ENCODE data around the gene SH3TC2.
A peak's percentile ranks its signal among the peaks of the same experiment; 100 is the strongest.

The SH3TC2 gene

DNA sequence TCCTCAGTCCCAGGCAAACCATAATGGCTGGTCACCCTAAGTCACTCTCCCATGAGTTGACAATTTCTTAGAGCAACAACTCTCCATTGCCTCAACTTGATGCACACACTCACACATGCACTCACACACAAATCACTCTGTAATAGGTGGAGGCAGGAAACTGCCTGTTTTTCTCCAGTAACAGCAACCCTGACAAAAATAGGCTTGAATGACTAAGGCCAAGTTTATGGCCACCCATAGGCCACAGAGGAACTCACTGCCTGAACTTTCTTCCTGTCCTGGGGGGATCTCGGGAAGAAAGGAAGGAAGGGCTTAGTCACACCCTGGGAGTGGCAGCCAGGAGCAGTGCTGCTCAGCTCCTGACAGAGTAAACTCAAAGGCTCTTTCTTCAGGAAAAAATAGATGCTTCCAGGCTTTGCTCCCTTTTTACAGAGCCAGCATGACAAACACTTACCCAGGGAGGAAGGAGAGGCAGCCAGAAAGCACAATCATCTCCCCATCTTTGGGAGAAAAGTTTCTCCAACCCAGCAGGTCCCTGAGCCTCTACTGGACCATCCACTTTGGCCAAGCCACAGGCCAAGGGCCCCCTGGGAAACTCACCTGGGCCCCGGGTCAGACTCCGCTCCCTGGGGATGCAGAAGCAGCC, 368 bp downstream of the SH3TC2 start:
- no peak overlapping the region for H3K4me3 ChIP-seq (replicated peaks; ENCODE audit: low read depth, low read length)
- peak; percentile 82 for DNase-seq (ENCODE audit: extremely low read depth, low read depth)
- TF ChIP-seq, protein P1, sequence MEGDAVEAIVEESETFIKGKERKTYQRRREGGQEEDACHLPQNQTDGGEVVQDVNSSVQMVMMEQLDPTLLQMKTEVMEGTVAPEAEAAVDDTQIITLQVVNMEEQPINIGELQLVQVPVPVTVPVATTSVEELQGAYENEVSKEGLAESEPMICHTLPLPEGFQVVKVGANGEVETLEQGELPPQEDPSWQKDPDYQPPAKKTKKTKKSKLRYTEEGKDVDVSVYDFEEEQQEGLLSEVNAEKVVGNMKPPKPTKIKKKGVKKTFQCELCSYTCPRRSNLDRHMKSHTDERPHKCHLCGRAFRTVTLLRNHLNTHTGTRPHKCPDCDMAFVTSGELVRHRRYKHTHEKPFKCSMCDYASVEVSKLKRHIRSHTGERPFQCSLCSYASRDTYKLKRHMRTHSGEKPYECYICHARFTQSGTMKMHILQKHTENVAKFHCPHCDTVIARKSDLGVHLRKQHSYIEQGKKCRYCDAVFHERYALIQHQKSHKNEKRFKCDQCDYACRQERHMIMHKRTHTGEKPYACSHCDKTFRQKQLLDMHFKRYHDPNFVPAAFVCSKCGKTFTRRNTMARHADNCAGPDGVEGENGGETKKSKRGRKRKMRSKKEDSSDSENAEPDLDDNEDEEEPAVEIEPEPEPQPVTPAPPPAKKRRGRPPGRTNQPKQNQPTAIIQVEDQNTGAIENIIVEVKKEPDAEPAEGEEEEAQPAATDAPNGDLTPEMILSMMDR (IDR thresholded peaks at IDR 0.05; ENCODE audit: low read depth, low read length, missing control alignments) = no peak

DNA sequence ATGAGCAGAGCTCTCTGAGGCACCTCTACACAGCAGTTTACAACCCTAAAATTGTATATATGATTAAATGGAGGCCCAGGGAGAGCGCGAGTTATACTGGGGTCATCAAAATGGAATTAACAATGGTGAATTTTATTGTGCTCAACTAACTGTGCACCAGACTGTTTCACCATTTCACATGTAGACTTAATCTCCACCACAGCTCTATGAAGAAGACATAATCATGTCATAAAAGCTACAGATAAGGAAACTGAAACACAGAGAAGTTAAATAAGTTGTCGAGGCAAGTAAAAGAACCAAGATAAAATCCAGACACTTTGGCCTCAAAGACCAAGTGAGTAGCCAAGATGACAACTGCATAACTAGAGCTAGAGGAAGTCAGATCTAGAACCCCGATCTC, 1.5 kb downstream of the SH3TC2 start:
- TF ChIP-seq, protein P1 (IDR thresholded peaks at IDR 0.05; ENCODE audit: low read depth, low read length, missing control alignments) = no peak
- no peak overlapping the region for H3K4me3 ChIP-seq (replicated peaks; ENCODE audit: low read depth, low read length)
- no peak for DNase-seq (ENCODE audit: extremely low read depth, low read depth)

DNA sequence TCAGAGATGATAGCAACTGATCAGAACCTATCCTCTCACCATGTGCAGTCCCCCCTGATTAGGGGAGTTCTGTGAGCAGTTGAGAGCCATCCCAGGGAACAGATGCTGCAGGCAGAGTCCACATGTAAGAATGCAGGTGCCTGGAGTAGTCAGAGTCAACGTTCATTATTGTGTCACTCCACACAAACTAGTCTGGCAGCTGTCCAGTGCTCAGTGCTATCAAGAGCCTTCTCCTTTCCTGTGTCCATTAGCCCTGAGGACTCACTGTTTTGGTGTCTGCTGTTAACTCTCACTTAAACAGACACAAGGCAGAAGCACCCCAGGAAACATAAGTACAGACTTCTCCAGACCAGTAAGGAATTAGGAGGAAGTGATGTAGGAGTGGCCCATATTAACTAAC, 2.5 kb downstream of the SH3TC2 start:
- no peak overlapping the region for H3K4me3 ChIP-seq (replicated peaks; ENCODE audit: low read depth, low read length)
- DNase-seq (ENCODE audit: extremely low read depth, low read depth) = no peak
- TF ChIP-seq, protein P1 (IDR thresholded peaks at IDR 0.05; ENCODE audit: low read depth, low read length, missing control alignments) = no peak

DNA sequence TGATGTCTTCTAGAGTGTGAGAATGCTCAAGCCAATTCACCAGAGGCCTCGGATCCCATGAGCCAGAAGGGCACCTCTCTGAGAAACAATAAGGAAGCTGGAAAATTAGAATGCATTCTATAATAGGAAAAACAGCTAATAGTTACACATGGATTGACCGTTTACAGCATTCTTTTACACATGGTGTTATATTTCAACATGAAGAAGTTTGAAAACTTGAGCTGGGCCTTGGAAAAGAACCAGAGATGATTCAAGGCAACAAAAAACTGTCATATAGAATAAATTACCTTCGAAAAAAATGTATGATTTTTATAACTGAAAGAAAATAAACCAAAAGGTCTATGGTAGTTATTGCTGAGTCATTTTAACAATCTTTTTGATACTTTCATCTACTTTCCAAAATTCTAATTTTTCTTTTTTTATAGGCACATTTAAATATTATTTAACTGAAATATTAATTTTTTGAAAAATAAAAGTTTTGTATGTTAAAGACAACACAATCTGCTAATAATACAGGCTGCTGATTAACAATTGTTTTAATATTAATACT, 6.2 kb downstream of the SH3TC2 start:
- TF ChIP-seq, protein P1 (IDR thresholded peaks at IDR 0.05; ENCODE audit: low read depth, low read length, missing control alignments) = no peak
- no peak for DNase-seq (ENCODE audit: extremely low read depth, low read depth)
- no peak overlapping the region for H3K4me3 ChIP-seq (replicated peaks; ENCODE audit: low read depth, low read length)

DNA sequence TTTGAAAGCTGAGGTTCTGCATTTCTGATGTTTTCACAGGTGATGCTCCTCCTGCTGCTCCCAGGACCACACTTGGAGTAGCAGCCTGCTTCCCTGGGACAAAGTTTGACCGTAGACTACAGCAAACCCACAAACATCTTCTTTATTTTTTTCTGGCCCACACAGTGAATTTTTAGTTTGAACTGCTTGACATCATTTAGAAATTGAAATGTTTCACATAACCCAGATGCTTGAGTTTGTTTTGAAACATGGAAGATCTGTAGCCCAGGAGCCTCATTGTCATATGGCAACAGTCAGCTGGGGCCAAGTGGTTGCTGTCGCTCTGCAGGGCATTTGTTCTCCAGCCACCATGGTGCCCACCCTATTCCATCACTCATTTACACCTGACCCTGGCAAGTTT, 8.4 kb downstream of the SH3TC2 start:
- H3K4me3 ChIP-seq (replicated peaks; ENCODE audit: low read depth, low read length) = no peak overlapping the region
- TF ChIP-seq, protein P1 (IDR thresholded peaks at IDR 0.05; ENCODE audit: low read depth, low read length, missing control alignments) = no peak
- no peak for DNase-seq (ENCODE audit: extremely low read depth, low read depth)

DNA sequence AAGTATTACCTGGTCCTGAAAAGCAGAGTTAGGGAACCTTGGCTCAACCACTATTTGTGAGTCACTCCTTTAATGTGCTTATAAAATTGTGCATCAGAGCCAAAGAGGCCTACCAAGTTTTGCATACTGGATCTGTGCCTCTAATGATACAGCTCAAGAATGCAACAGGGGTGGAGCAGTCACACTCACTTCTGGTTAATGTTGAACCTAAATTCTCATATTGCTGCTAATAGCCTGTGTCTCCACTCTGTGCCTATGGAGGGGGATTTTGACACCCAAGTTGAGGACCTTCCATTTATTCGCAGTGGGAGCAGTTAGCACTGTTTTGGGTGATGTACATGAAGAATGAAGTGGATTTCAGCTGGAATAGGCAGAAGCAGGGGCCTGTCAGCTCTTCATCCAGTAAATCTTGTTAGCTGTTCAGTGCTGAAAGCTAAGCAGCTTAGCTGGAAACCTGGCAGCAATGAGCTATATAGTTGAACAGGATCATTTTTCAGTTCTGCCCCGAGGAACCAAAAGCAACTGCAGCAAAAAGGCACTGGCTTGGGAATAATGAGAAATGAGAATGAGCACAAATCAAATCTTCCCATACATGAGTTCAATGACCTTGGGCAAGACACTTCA, 9.7 kb downstream of the SH3TC2 start:
- DNase-seq (ENCODE audit: extremely low read depth, low read depth) = no peak
- no peak overlapping the region for H3K4me3 ChIP-seq (replicated peaks; ENCODE audit: low read depth, low read length)
- TF ChIP-seq, protein P1 (IDR thresholded peaks at IDR 0.05; ENCODE audit: low read depth, low read length, missing control alignments) = no peak

Data from HFF-Myc (cell line).